Camera-type eye (tissue), 1 donor: ENCODE data around the gene OR8H2. TPM values are rescaled to one million over a fixed set of nuclear protein-coding genes. Genes with fewer than 3 reads are reported as not detected.

ENCODE experiments used
- total RNA-seq: library from RNA; depleted of rRNA; stranded (reverse); fragments of >200 nt; gene quantifications from one replicate; pipeline ENCODE4 v1.2.3, GENCODE V29; 2014

Gene OR8H2
- not detected for total RNA-seq

GRCh38 chr11:56103210-56103737 lies at the start of gene OR8H2:
Gene OR8H2, plus strand, starts transcription at chr11:56103687. Its CDS starts 1,356 bp downstream, at chr11:56105043.

GRCh38 chr11:56093008-56093407 lies 10.5 kb upstream of the OR8H2 start, which contains the start of gene OR8I2:
Gene OR8I2, plus strand, starts transcription at chr11:56093308. Its CDS starts 0 bp downstream, at chr11:56093308.

GRCh38 chr11:56122073-56122472 lies 18.6 kb downstream of the OR8H2 start, which contains the start of gene OR8H3:
Gene OR8H3, plus strand, starts transcription at chr11:56122373. Its CDS starts 0 bp downstream, at chr11:56122373.

GRCh38 chr11:56140151-56140661 lies 36.7 kb downstream of the OR8H2 start, which contains the start of gene OR8J3:
Gene OR8J3, minus strand, starts transcription at chr11:56140201. Its CDS starts 2,483 bp downstream, at chr11:56137718.

Other genes with a start within 250 kb of the OR8H2 start
- not detected for gene TRIM51, start 220.4 kb upstream of the OR8H2 start, total RNA-seq
- gene OR5W2, start 189.1 kb upstream of the OR8H2 start, total RNA-seq = not detected
- gene OR5I1, start 167.3 kb upstream of the OR8H2 start, total RNA-seq = not detected
- not detected for gene OR10AG1, start 133.7 kb upstream of the OR8H2 start, total RNA-seq
- not detected for gene OR5F1, start 109.1 kb upstream of the OR8H2 start, total RNA-seq
- not detected for gene OR5AS1, start 76.0 kb upstream of the OR8H2 start, total RNA-seq
- gene OR8I2, start 10.4 kb upstream of the OR8H2 start, total RNA-seq = not detected
- not detected for gene OR8H3, start 18.7 kb downstream of the OR8H2 start, total RNA-seq
- not detected for gene OR8J3, start 36.5 kb downstream of the OR8H2 start, total RNA-seq
- not detected for gene OR8K5, start 56.6 kb downstream of the OR8H2 start, total RNA-seq
- not detected for gene OR5J2, start 72.9 kb downstream of the OR8H2 start, total RNA-seq
- not detected for gene OR5T2, start 130.6 kb downstream of the OR8H2 start, total RNA-seq
- not detected for gene OR5T3, start 148.6 kb downstream of the OR8H2 start, total RNA-seq
- gene OR5T1, start 170.5 kb downstream of the OR8H2 start, total RNA-seq = not detected
- not detected for gene OR8H1, start 188.6 kb downstream of the OR8H2 start, total RNA-seq
- not detected for gene OR8K3, start 211.5 kb downstream of the OR8H2 start, total RNA-seq
- not detected for gene OR8K1, start 242.4 kb downstream of the OR8H2 start, total RNA-seq